K562 (cell line): ENCODE data around the gene CYP46A1. TPM values are rescaled to one million over a fixed set of nuclear protein-coding genes. Genes with fewer than 3 reads are reported as not detected.

Experiments used
- ATAC-seq: fragments of 200-7000 bp; cut with Tn5 transposase; 3 replicates; pipeline ENCODE4 v1.9.1; 2020; ENCODE audit warnings: moderate library complexity
- BruUV-seq: library from RNA; stranded (reverse); fragments of 400-500 nt; replicated peaks from 2 replicates; lab custom pipeline; 2021; lab: Mats Ljungman, UMichigan
- CTCF ChIA-PET: fragments of 300-600 bp; formaldehyde crosslinking; extraction: SDS; loops from one replicate; lab custom pipeline; 2021; ENCODE audit warnings: low intra/inter-chr PET ratio; lab: Yijun Ruan, JAX
- POLR2A ChIA-PET: fragments of 300-600, 350-650 bp; sonication (Branson Sonifier 250); formaldehyde crosslinking; extraction: SDS; loops from one replicate; lab custom pipeline; 2021; ENCODE audit warnings: antibody characterized with exemption, inconsistent platforms; lab: Yijun Ruan, JAX
- DNase-seq, 4 experiments: peaks; one replicate each; pipeline versions ENCODE4 v3.0.0 to v3.0.0-alpha.2; 2011 to 2018; ENCODE audit warnings: low spot score in 3 of 4, mixed read lengths in 3 of 4; ENCODE audit errors: extremely low read depth in 1 of 4
- FAIRE-seq: peaks from 2 replicates; lab custom pipeline; 2011; peaks lifted over from hg19 to GRCh38; lab: Jason Lieb, UNC
- H2AFZ ChIP-seq: 2 replicates; pipeline ENCODE4 v1.6.0; 2011; ENCODE audit warnings: low read depth, low read length, control low read depth, inconsistent platforms
- H3K27ac ChIP-seq: fragments of 200-600 bp; 3 replicates; pipeline ENCODE4 v1.8.0; 2011; ENCODE audit warnings: low read depth, mild to moderate bottlenecking, control low read depth, inconsistent platforms, low read length, moderate library complexity, mixed read lengths; ENCODE audit errors: extremely low read depth
- H3K27me3 ChIP-seq, 2 experiments: fragments of 300-600 bp in 1 of 2; 2 replicates in 1 of 2; 3 replicates in 1 of 2; pipeline versions ENCODE4 v1.6.0 to v1.8.0; 2011; ENCODE audit warnings: inconsistent platforms in 2 of 2, low read length in 2 of 2, mild to moderate bottlenecking in 1 of 2, mixed read lengths in 1 of 2, moderate library complexity in 1 of 2; ENCODE audit not compliant: control insufficient read depth in 2 of 2, insufficient read depth in 2 of 2
- H3K36me3 ChIP-seq: fragments of 300-600 bp; 3 replicates; pipeline ENCODE4 v1.8.0; 2011; ENCODE audit warnings: mild to moderate bottlenecking, low read length, inconsistent platforms; ENCODE audit not compliant: control insufficient read depth, insufficient read depth
- H3K4me1 ChIP-seq, 2 experiments: fragments of 200-600 bp in 1 of 2; replicated peaks in 1 of 2; 2 replicates in 1 of 2; 3 replicates in 1 of 2; pipeline versions ENCODE4 v1.5.1 to v1.8.0; 2011; ENCODE audit warnings: inconsistent platforms in 2 of 2, low read length in 2 of 2, mild to moderate bottlenecking in 1 of 2, mixed read lengths in 1 of 2, moderate library complexity in 1 of 2; ENCODE audit not compliant: control insufficient read depth in 2 of 2, insufficient read depth in 2 of 2
- H3K4me2 ChIP-seq: 2 replicates; pipeline ENCODE4 v1.6.1; 2011; ENCODE audit warnings: low read length, control low read depth, inconsistent platforms, mixed read lengths; ENCODE audit not compliant: insufficient read depth
- H3K4me3 ChIP-seq: fragments of 200-600 bp; sonication (generic), shearing (Covaris generic); 2 replicates; pipeline ENCODE4 v1.5.1; 2016; ENCODE audit warnings: control low read depth, inconsistent platforms
- H3K79me2 ChIP-seq: fragments of 200-600 bp; 3 replicates; pipeline ENCODE4 v1.8.0; 2011; ENCODE audit warnings: low read length, inconsistent platforms; ENCODE audit not compliant: control insufficient read depth, insufficient read depth
- H3K9ac ChIP-seq, 2 experiments: 2 replicates each; pipeline versions ENCODE4 v1.6.0 to v1.6.1; 2011; ENCODE audit warnings: low read depth in 2 of 2, low read length in 2 of 2, control low read depth in 1 of 2, inconsistent platforms in 1 of 2, mild to moderate bottlenecking in 1 of 2, mixed read lengths in 1 of 2; ENCODE audit not compliant: insufficient read depth in 1 of 2
- H3K9me1 ChIP-seq: one replicate; pipeline ENCODE4 v1.6.0; 2011; ENCODE audit warnings: inconsistent platforms, mild to moderate bottlenecking, low read length, moderate library complexity; ENCODE audit not compliant: control insufficient read depth, insufficient read depth
- H3K9me3 ChIP-seq: replicated peaks from 2 replicates; pipeline ENCODE4 v1.5.1; 2011; ENCODE audit warnings: low read depth, low read length, inconsistent platforms; ENCODE audit not compliant: control insufficient read depth, insufficient read depth
- H4K20me1 ChIP-seq: replicated peaks from 2 replicates; pipeline ENCODE4 v1.6.1; 2011; ENCODE audit warnings: low read length, inconsistent platforms, mixed read lengths; ENCODE audit not compliant: control insufficient read depth, insufficient read depth
- E2F8 ChIP-seq: fragments of 450-650 bp; IDR thresholded peaks from 2 replicates; pipeline ENCODE4 v1.7.1; 2018; ENCODE audit warnings: mild to moderate bottlenecking, low read depth; ENCODE audit not compliant: partially characterized antibody
- GTF2B ChIP-seq: IDR thresholded peaks from 2 replicates; pipeline ENCODE4 v1.6.1; 2011; ENCODE audit not compliant: insufficient read length; ENCODE audit errors: extremely low read depth
- RFX1 ChIP-seq: fragments of 450-650 bp; IDR thresholded peaks from 2 replicates; pipeline ENCODE4 v1.6.1; 2016; ENCODE audit warnings: mild to moderate bottlenecking, moderate library complexity
- TAF1 ChIP-seq: IDR thresholded peaks from 2 replicates; pipeline ENCODE4 v1.6.1; 2011; ENCODE audit warnings: mild to moderate bottlenecking, low read length, moderate library complexity; ENCODE audit not compliant: insufficient read depth, control insufficient read depth, severe bottlenecking; ENCODE audit errors: extremely low read depth
- ZKSCAN8 ChIP-seq: fragments of 200-800 bp; sonication (Bioruptor generic); IDR thresholded peaks from 2 replicates; pipeline ENCODE4 v1.6.1; 2016; ENCODE audit warnings: missing genetic modification characterization, missing compliant biosample characterization
- ZNF584 ChIP-seq: fragments of 200-800 bp; sonication (Bioruptor generic); IDR thresholded peaks from 2 replicates; pipeline ENCODE4 v1.6.1; 2016; ENCODE audit warnings: low read depth, mild to moderate bottlenecking, missing genetic modification characterization, missing compliant biosample characterization
- WGBS: fragments of 100-300 bp; shearing (Covaris generic); methylation state at CpG from one replicate; pipeline ENCODE4 v1.1.6; 2016; ENCODE audit warnings: low coverage, mixed read lengths; ENCODE audit not compliant: insufficient coverage; ENCODE audit errors: missing lambda C conversion rate; 5-methylcytosine and 5-hydroxymethylcytosine counted together
- in situ Hi-C: fragments of 300-500 bp; cut with MboI; formaldehyde crosslinking; loops from 4 replicates; pipeline ENCODE4 v1.15.0; 2018; ENCODE audit warnings: inconsistent platforms, mixed read lengths
- intact Hi-C: fragments of 100-400 bp; cut with micrococcal nuclease; formaldehyde crosslinking; loops from 2 replicates; pipeline ENCODE4 v1.14.2; 2022
- polyA plus RNA-seq, 8 experiments: library from polyadenylated mRNA; depleted of rRNA in 4 of 8; stranded (reverse) in 5 of 8; unstranded in 3 of 8; fragments of >200 nt; fragmentation: Nextera tagmentation in 2 of 8; fragmentation: Illumina TruSeq in 1 of 8; extraction: Ambion mirVana in 2 of 8; extraction: Trizol in 1 of 8; gene quantifications; 2 replicates each; pipeline versions ENCODE4 v1.2.1 to v1.2.3, GENCODE V29; 2011 to 2014; ENCODE audit warnings: inconsistent platforms in 1 of 8, missing spikeins in 1 of 8
- total RNA-seq, 7 experiments: library from RNA; depleted of rRNA in 6 of 7; stranded (reverse); fragments of >200 nt in 6 of 7; fragmentation: Illumina TruSeq in 2 of 7; extraction: Trizol in 2 of 7; gene quantifications; 2 replicates each; pipeline versions ENCODE4 v1.2.1 to v1.2.3, GENCODE V29; 2011 to 2021; ENCODE audit warnings: low replicate concordance in 1 of 7

The CYP46A1 gene
- total and polyA plus RNA-seq, 9 of the 15 experiments (the other 6 are each of a cell fraction or from before 2014, with no cell fraction given): not detected

GRCh38 chr14:99700379-99700778, 16.3 kb downstream of the CYP46A1 start:
- Histone ChIP-seq H4K20me1 (no peaks in the 10 kb centered on the region), H3K4me2 (no peak overlapping the region), H3K9ac (no peak overlapping the region), H3K36me3 (no peaks in the 10 kb centered on the region), H2AFZ (no peak overlapping the region), H3K79me2 (no peaks in the 10 kb centered on the region), H3K27me3 (peaks cover 2 to 13% of the 10 kb centered on the region in 2 experiments; a peak in 3 of 5 replicates), H3K27ac (no peak overlapping the region), H3K4me3 (no peak overlapping the region), H3K9me3 (peaks cover 4% of the 10 kb centered on the region), H3K4me1 (no peaks in the 10 kb centered on the region), H3K9me1 (no peaks in the 10 kb centered on the region)
- CTCF ChIA-PET: no interaction called here
- TF ChIP-seq TAF1 (no peak), RFX1 (peak; percentile 46)
- POLR2A ChIA-PET: no interaction called here
- no peak for FAIRE-seq
- no peak for DNase-seq
- no peak for ATAC-seq
- no TSS peak for BruUV-seq
- 1% methylated on average over 6 of the region's 6 CpGs for WGBS
- in situ Hi-C loops: no loop called here
- intact Hi-C loops: no loop called here

- intact Hi-C loops (no loop called here), in situ Hi-C loops (no loop called here)
- Histone ChIP-seq H3K4me1 (no peaks in the 10 kb centered on the region), H3K79me2 (no peaks in the 10 kb centered on the region), H3K4me3 (no peak overlapping the region), H3K9me3 (peaks cover 4% of the 10 kb centered on the region), H4K20me1 (no peaks in the 10 kb centered on the region), H3K27ac (no peak overlapping the region), H3K9me1 (no peaks in the 10 kb centered on the region), H2AFZ (no peak overlapping the region), H3K9ac (no peak overlapping the region), H3K36me3 (no peaks in the 10 kb centered on the region), H3K27me3 (peaks cover 2 to 13% of the 10 kb centered on the region in 2 experiments; a peak in 3 of 5 replicates), H3K4me2 (no peak overlapping the region)
- DNase-seq: no peak
- no TSS peak for BruUV-seq
- no peak for FAIRE-seq
- WGBS: 6% methylated on average over 1 of the region's 1 CpG
- TF ChIP-seq E2F8 (no peak), GTF2B (no peak), ZKSCAN8 (CRISPR knock-in tag) (no peak), ZNF584 (CRISPR knock-in tag) (no peak)
- ChIA-PET CTCF (no interaction called here), POLR2A (no interaction called here)
- no peak for ATAC-seq
These were observed 17.2 kb downstream of the CYP46A1 start for GRCh38 chr14:99701260-99701659.
